GM12892 (cell line): Measurements from ENCODE around the gene LST1.

Experiments
- POLR2AphosphoS5 ChIP-seq: IDR thresholded peaks from 2 replicates; pipeline ENCODE4 v1.6.1; 2011; ENCODE audit warnings: low read depth, low read length, control low read depth
- TAF1 ChIP-seq: IDR thresholded peaks from 2 replicates; pipeline ENCODE4 v1.6.1; 2011; ENCODE audit warnings: low read depth, mild to moderate bottlenecking, control low read depth, low read length, borderline replicate concordance

- TF ChIP-seq TAF1 (no peak), POLR2AphosphoS5 (no peak; the same call in 1 of the 2 replicates)
These were observed 36.6 kb downstream of the LST1 start for GRCh38 chr6:31622684-31623091.
